Fibroblast of skin of back (primary cell): ENCODE data around the gene OR6S1. TPM values are rescaled to one million over a fixed set of nuclear protein-coding genes. Genes with fewer than 3 reads are reported as not detected.

Experiments used
- DNase-seq: peaks from one replicate; pipeline ENCODE4 v3.0.0-alpha.2; 2013
- polyA plus RNA-seq, 2 experiments: library from polyadenylated mRNA; unstranded; fragments of 120-200 nt; gene quantifications; one replicate each; pipeline ENCODE4 v1.2.1, GENCODE V29; 2013; ENCODE audit not compliant: insufficient read length in 2 of 2

Gene OR6S1, protein sequence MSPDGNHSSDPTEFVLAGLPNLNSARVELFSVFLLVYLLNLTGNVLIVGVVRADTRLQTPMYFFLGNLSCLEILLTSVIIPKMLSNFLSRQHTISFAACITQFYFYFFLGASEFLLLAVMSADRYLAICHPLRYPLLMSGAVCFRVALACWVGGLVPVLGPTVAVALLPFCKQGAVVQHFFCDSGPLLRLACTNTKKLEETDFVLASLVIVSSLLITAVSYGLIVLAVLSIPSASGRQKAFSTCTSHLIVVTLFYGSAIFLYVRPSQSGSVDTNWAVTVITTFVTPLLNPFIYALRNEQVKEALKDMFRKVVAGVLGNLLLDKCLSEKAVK
- polyA plus RNA-seq (2013, experiment 1 of 2; ENCODE audit: insufficient read length) = not detected
- polyA plus RNA-seq (2013, experiment 2 of 2; ENCODE audit: insufficient read length) = not detected

- DNase-seq = no peak
Measured at GRCh38 chr14:20641591-20641990, at the start of gene OR6S1. Gene OR6S1, minus strand, starts transcription at chr14:20641691. Its CDS starts 0 bp downstream, at chr14:20641691.

DNA sequence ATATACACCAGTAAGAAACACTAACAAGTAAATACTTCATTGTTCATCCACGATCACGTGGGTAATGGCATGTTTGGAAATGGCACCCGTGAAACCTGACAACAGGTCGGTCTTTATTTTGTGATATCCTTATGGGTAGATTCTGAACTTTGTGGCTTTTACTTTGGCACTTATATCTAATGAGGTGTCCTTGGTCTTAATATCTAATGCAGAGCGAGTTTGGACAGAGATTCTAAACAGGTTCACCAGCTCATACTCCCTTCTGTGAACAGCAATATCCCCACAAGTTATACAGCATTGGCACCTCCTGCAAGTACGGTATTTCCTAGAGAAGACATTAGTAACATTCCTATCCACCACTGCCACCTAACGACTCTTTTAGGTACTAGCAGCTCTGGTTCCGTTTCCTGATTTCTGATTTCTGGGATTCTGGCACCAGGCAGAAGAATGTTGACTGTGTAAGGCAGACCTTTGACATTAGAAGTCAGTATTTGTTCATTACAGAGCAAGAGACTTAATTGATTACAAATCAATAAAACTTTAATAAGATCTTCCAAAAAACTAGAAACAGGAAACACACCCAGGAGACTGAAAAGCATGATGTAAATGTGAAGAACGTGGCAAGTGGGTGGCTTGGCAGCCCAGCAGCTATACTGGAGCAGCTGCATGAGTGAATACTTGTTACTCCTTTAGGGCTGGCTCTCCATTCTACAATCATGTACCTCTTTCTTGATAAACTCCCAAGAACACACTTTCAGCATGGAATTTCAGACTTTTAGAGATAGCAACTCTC lies 49.6 kb upstream of the OR6S1 start:
- DNase-seq = peak; percentile 67

GRCh38 chr14:20688167-20688839 lies 46.8 kb upstream of the OR6S1 start, which contains the start of gene ANG:
Gene ANG, plus strand, starts transcription at chr14:20688764. Its CDS starts 4,801 bp downstream, at chr14:20693565.
- no peak for DNase-seq

DNA sequence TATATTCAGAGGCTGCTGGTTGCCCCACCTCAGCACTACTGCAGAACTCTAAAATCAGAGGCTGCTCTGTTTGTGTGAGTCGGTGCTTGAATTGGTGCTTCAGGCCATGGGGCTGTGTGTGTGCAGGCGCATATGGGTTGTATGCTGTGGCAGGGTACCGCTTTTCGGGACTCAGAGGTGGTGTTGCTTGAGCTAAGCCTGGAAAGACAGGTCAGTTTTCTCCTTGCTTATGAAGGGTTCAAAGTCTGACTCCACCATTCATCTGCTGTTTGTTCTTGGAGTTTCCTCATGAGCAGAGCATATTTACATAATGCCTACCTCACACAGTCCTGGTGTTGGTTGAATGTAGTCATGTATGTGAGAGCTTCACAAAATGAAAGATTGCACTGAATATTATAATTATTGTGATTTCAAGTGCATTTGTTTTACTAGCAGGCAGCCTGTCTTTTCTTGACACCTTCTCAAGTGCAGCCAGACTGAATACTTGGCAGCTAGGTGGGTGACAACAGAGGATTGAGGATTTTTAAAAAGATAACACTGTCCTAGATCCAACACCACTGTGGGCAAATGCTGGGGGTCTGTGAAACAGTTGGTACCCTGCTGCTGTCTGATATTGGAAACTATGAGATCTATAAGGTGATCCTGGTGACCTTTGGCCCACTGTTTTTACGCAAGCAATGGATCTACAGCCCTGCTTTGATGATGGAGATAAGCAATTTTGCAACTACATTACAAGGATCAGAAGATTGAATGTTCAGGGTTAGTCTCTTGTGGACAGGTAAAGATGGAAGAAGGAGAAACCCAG lies 46.1 kb upstream of the OR6S1 start:
- DNase-seq = no peak

GRCh38 chr14:20686386-20687143 lies 45.1 kb upstream of the OR6S1 start:
- no peak for DNase-seq

- peak; percentile 65 for DNase-seq
Measured at GRCh38 chr14:20684662-20685456, 43.4 kb upstream of the OR6S1 start.

DNA sequence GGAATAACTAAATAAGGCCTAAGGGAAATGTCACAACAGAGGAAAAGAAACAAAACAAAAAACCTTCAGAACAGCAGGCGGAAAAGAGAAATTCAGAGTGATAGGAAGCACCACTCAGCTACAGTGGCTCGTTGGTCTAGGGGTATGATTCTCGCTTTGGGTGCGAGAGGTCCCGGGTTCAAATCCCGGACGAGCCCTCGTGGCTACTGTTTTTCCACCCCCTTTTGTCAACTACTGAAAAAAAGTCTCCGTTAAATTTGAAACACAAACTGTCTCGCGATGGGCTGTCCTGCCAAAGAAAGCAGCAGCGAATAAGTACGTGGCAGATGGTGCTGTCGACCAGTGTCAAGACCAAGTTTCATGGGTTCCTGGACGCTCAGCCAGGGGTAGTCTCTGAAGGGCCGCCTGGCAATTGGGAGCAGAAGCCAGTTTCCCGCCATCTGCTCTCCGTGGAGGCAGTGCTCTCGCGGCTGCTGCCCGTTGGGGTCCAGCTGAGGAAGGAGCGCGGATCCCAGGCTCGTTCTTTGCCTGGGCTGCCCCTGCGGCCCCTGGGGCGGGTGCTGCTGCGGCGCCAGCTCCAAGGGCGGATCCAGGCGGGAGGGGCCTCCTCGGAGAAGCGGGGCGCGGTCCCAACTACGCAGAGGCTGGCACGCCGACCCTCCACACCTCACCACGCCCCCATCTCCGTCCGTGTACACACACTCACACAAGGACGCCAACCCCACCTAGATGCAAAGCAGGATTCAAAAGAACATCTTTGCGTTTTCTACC lies 42.6 kb upstream of the OR6S1 start, which contains the start of gene RNASE4:
RNASE4 (plus strand) TSS at position 670 of the 771 bp plus-strand sequence. CDS start 14,812 bp downstream, outside the sequence.
- peak; percentile 94 for DNase-seq

- peak; percentile 92 for DNase-seq
Measured at GRCh38 chr14:20683125-20683890, 41.8 kb upstream of the OR6S1 start.

- DNase-seq = peak; percentile 95
Measured at GRCh38 chr14:20682435-20683124, 41.1 kb upstream of the OR6S1 start.

GRCh38 chr14:20682127-20682434 lies 40.6 kb upstream of the OR6S1 start:
- no peak for DNase-seq

- peak; percentile 87 for DNase-seq
Measured at GRCh38 chr14:20681348-20682126, 40.0 kb upstream of the OR6S1 start.

GRCh38 chr14:20680843-20681347 lies 39.4 kb upstream of the OR6S1 start:
- no peak for DNase-seq

GRCh38 chr14:20680363-20680762 lies 38.9 kb upstream of the OR6S1 start:
- no peak for DNase-seq

DNA sequence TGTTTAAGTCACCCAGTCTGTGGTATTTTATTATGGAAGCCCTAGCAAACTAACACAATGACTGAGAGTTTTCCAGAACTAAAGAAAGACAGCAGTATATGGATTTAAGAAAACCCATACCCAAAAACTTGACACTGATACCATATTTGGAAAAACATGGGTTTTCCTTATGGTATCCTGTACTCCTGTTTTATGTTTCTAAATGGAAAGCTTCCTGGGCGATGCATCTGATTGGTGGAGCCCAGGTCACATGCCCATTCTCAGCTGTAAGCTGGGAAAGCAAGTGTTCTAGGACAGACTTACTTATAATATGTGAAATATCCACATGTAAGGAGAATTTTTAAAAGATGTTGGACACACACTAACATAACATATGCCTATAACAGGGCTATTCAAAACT lies 38.4 kb upstream of the OR6S1 start:
- DNase-seq = peak; percentile 34

DNA sequence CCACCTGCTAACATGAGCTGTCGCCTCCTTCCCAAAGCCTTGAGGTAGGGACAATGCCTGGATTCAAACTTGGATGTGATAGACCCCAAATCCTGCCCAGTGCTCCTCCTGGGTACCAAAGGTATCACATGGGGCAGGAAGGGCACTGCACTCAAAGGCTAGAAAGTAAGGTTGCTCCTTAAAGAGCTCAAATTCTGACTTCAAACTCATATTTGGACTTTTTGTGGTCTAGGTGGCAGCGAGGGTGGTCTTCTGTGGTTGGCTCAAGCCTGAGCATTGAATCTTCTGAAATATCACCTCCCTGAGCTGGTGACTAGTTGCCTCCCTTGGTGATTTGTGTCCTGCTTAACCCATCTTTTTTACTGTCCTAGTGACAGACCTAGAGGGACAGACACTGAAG lies 34.6 kb upstream of the OR6S1 start:
- no peak for DNase-seq

DNA sequence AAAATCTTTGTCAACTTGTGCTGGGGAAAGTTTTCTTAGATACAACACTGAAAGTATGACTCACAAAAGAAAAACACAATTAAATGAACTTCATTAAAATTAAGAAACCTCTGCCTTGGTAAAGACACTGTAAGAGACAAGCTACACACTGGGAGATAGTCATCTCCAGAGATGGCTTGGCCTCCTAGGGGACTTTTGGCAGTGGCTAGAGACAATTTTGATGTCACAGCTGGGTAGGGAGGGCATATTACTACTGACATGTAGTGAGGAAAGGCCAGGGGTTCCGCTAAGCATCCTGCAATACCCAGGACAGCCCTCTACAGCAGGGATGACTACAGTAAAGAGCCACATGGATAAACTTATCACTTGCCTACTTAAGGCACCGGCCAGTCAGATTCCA lies 34.2 kb upstream of the OR6S1 start:
- DNase-seq = no peak

DNA sequence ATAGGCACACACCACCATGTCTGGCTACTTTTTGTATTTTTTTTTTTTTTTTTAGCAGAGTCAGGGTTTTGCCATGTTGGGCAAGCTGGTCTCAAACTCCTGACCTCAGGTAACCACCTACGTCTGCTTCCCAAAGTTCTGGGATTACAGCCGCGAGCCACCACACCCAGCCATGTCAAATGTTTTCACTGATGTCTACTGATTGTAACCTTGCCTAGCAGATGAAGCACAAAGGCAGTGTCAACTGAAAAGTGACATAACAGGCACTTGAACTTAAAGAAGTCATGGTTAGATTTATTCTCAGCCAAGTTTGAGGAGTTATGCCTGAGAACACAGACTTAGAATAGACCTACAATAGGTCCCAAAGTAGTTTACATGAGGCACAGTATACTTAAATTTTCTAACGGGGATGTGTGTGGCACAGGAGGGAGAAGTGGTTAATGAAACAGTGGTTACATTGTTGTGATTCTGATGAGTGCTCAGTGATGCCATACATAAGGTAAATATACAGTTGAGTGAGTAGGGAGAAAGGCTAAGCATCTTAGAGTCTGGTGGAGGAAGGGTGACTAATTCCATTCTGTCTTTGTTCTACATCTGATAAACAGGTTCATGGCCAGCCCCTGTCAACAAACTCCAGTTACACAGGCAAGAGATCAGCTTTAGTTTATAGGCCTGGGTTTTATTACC lies 30.2 kb upstream of the OR6S1 start:
- no peak for DNase-seq
